B cell (primary cell): ENCODE results near the gene ABL1. TPM values are rescaled to one million over a fixed set of nuclear protein-coding genes. Genes with fewer than 3 reads are reported as not detected.

Experiments used
- ATAC-seq: fragments of 200-7000 bp; cut with Tn5 transposase; one replicate; pipeline ENCODE4 v1.10.0; 2021; ENCODE audit warnings: low read depth, mild to moderate bottlenecking, moderate number of reproducible peaks, moderate library complexity
- CTCF ChIA-PET: fragments of 350-600 bp; sonication (Branson Sonifier 250); formaldehyde crosslinking; loops from one replicate; lab custom pipeline; 2021; ENCODE audit warnings: antibody characterized with exemption, inconsistent platforms; lab: Charles Lee
- POLR2A ChIA-PET: fragments of 350-600 bp; sonication (Branson Sonifier 250); formaldehyde crosslinking; loops from one replicate; lab custom pipeline; 2021; ENCODE audit warnings: antibody characterized with exemption; lab: Charles Lee
- DNase-seq: peaks from one replicate; pipeline ENCODE4 v3.0.0; 2013
- H2AFZ ChIP-seq: 2 replicates; pipeline ENCODE4 v1.6.1; 2012; ENCODE audit warnings: mild to moderate bottlenecking, low read depth, low read length; ENCODE audit not compliant: insufficient read depth, poor library complexity, severe bottlenecking
- H3K27ac ChIP-seq, 2 donors: 1 replicate in 1 of 2; 2 replicates in 1 of 2; pipeline ENCODE4 v1.5.1; 2012 to 2013; ENCODE audit warnings: low read length in 2 of 2, mild to moderate bottlenecking in 2 of 2, moderate library complexity in 1 of 2
- H3K27me3 ChIP-seq, 4 experiments: fragments of 200-600 bp in 1 of 4; sonication (generic) in 1 of 4; replicated peaks in 1 of 4; 1 replicate in 2 of 4; 2 replicates in 2 of 4; pipeline versions ENCODE4 v1.6.1 to v1.7.0; 2013 to 2016; ENCODE audit warnings: low read length in 3 of 4, mild to moderate bottlenecking in 2 of 4, mixed read lengths in 1 of 4, moderate library complexity in 1 of 4; ENCODE audit not compliant: insufficient read depth in 4 of 4, control insufficient read depth in 3 of 4; ENCODE audit errors: control extremely low read depth in 1 of 4
- H3K36me3 ChIP-seq, 2 experiments: replicated peaks in 1 of 2; 1 replicate in 1 of 2; 2 replicates in 1 of 2; pipeline versions ENCODE4 v1.6.1 to v1.7.1; 2013; ENCODE audit warnings: low read length in 1 of 2; ENCODE audit not compliant: insufficient read depth in 2 of 2, control insufficient read depth in 1 of 2; ENCODE audit errors: control extremely low read depth in 1 of 2, extremely low read depth in 1 of 2
- H3K4me1 ChIP-seq, 2 donors: fragments of 200-600 bp in 1 of 2; sonication (generic) in 1 of 2; 1 replicate in 1 of 2; 2 replicates in 1 of 2; pipeline versions ENCODE4 v1.5.1 to v1.6.1; 2013 to 2017; ENCODE audit warnings: low read length in 2 of 2; ENCODE audit not compliant: control insufficient read depth in 2 of 2, insufficient read depth in 2 of 2
- H3K4me2 ChIP-seq: replicated peaks from 2 replicates; pipeline ENCODE3; 2012; ENCODE audit warnings: mild to moderate bottlenecking, low read depth, low read length; ENCODE audit not compliant: poor library complexity, severe bottlenecking
- H3K4me3 ChIP-seq, 5 experiments: fragments of 200-600 bp in 1 of 5; sonication (generic) in 1 of 5; 1 replicate in 3 of 5; 2 replicates in 2 of 5; pipeline versions ENCODE4 v1.5.1 to v1.7.0; 2011 to 2016; ENCODE audit warnings: low read length in 4 of 5, mild to moderate bottlenecking in 4 of 5, low read depth in 2 of 5, control low read depth in 1 of 5, moderate library complexity in 1 of 5; ENCODE audit not compliant: insufficient read depth in 1 of 5; ENCODE audit errors: control extremely low read depth in 1 of 5, extremely low read depth in 1 of 5
- H3K79me2 ChIP-seq: fragments of 200-600 bp; sonication (generic); one replicate; pipeline ENCODE4 v1.6.0; 2016; ENCODE audit warnings: low read length; ENCODE audit not compliant: control insufficient read depth, insufficient read depth
- H3K9ac ChIP-seq: fragments of 200-600 bp; sonication (generic); 2 replicates; pipeline ENCODE4 v1.6.1; 2017; ENCODE audit warnings: mild to moderate bottlenecking, low read length, moderate library complexity
- H3K9me3 ChIP-seq, 3 donors: one replicate each; pipeline versions ENCODE4 v1.6.1 to v1.7.1; 2013; ENCODE audit warnings: low read length in 2 of 3; ENCODE audit not compliant: control insufficient read depth in 2 of 3, insufficient read depth in 1 of 3; ENCODE audit errors: control extremely low read depth in 1 of 3
- H4K20me1 ChIP-seq: 2 replicates; pipeline ENCODE4 v1.6.0; 2012; ENCODE audit warnings: mild to moderate bottlenecking, low read length; ENCODE audit not compliant: insufficient read depth, control insufficient read depth, poor library complexity, severe bottlenecking
- H3K27ac Mint-ChIP-seq: one replicate; pipeline ENCODE4 v1.8.0; 2021; ENCODE audit warnings: mixed read lengths
- H3K27me3 Mint-ChIP-seq: one replicate; pipeline ENCODE4 v1.8.0; 2021; ENCODE audit warnings: mixed read lengths
- H3K4me1 Mint-ChIP-seq: one replicate; pipeline ENCODE4 v1.8.0; 2021; ENCODE audit warnings: mixed read lengths
- H3K4me3 Mint-ChIP-seq: one replicate; pipeline ENCODE4 v1.8.0; 2021; ENCODE audit warnings: mixed read lengths
- H3K9me3 Mint-ChIP-seq: one replicate; pipeline ENCODE4 v1.8.0; 2022; ENCODE audit warnings: mixed read lengths; ENCODE audit not compliant: insufficient read depth
- CTCF ChIP-seq: fragments of 200-600 bp; IDR thresholded peaks from one replicate; pipeline ENCODE4 v1.8.0; 2022; ENCODE audit warnings: antibody characterized with exemption, mild to moderate bottlenecking
- EZH2 ChIP-seq: IDR thresholded peaks from 2 replicates; pipeline ENCODE4 v1.6.1; 2012; ENCODE audit warnings: borderline replicate concordance, low read depth, mild to moderate bottlenecking, moderate library complexity, low read length; ENCODE audit not compliant: insufficient read depth, poor library complexity, severe bottlenecking
- WGBS: methylation state at CpG from one replicate; pipeline ENCODE4 v1.1.5; 2013; ENCODE audit warnings: missing lambda C conversion rate; ENCODE audit not compliant: insufficient coverage; 5-methylcytosine and 5-hydroxymethylcytosine counted together
- intact Hi-C: fragments of 100-400 bp; cut with micrococcal nuclease; formaldehyde crosslinking; loops from one replicate; pipeline ENCODE4 v1.10.0; 2022
- polyA plus RNA-seq: library from polyadenylated mRNA; depleted of rRNA; stranded (reverse); fragments of >200 nt; gene quantifications from 2 replicates; pipeline ENCODE4 v1.2.3, GENCODE V29; 2012
- total RNA-seq, 2 donors: library from RNA; stranded (reverse); fragments of 120-200 nt in 1 of 2; gene quantifications; 1 replicate in 1 of 2; 2 replicates in 1 of 2; pipeline versions ENCODE4 v1.2.3 to v1.2.4, GENCODE V29; 2013 to 2022

Gene ABL1
- total and polyA plus RNA-seq, 2 donors (not counting 1 experiment from before 2014, with no cell fraction given), result 11.9 to 46.0 TPM

- Mint-ChIP-seq H3K27ac (no peak overlapping the region), H3K4me1 (peaks cover 23% of the 10 kb centered on the region), H3K27me3 (no peaks in the 10 kb centered on the region), H3K9me3 (no peaks in the 10 kb centered on the region), H3K4me3 (no peak overlapping the region)
- Histone ChIP-seq H2AFZ (no peak overlapping the region), H3K4me1 (peaks cover 0 to 3% of the 10 kb centered on the region in 2 donors), H3K79me2 (peaks cover 49% of the 10 kb centered on the region), H3K9me3 (no peaks in the 10 kb centered on the region), H4K20me1 (peaks cover 20% of the 10 kb centered on the region), H3K36me3 (peaks cover 0 to 1% of the 10 kb centered on the region in 2 experiments), H3K27ac (no peak overlapping the region), H3K4me3 (no peak overlapping the region), H3K27me3 (no peaks in the 10 kb centered on the region), H3K9ac (no peak overlapping the region), H3K4me2 (no peak overlapping the region)
- ATAC-seq, result no peak
- TF ChIP-seq EZH2, result no peak
- TF ChIP-seq CTCF, result no peak
- no peak for DNase-seq
- WGBS, result 98% methylated on average over 9 of the region's 9 CpGs
- intact Hi-C loops, result no loop called here
- POLR2A ChIA-PET, result no interaction called here
- CTCF ChIA-PET, result no interaction called here
Observed at GRCh38 chr9:130843049-130843908, 8.2 kb downstream of the ABL1 start.

- Histone ChIP-seq H3K4me1 (peaks cover 0 to 2% of the 10 kb centered on the region in 2 donors), H3K4me2 (no peak overlapping the region), H3K9me3 (no peaks in the 10 kb centered on the region), H3K27ac (no peak overlapping the region), H2AFZ (no peak overlapping the region), H3K79me2 (peaks cover 42% of the 10 kb centered on the region), H4K20me1 (peaks cover 19% of the 10 kb centered on the region), H3K27me3 (no peaks in the 10 kb centered on the region), H3K9ac (no peak overlapping the region), H3K4me3 (no peak overlapping the region), H3K36me3 (peaks cover 0 to 1% of the 10 kb centered on the region in 2 experiments)
- Mint-ChIP-seq H3K27ac (no peak overlapping the region), H3K4me1 (peaks cover 20% of the 10 kb centered on the region), H3K27me3 (no peaks in the 10 kb centered on the region), H3K9me3 (no peaks in the 10 kb centered on the region), H3K4me3 (no peak overlapping the region)
- WGBS, result 93% methylated on average over 3 of the region's 4 CpGs
- DNase-seq, result no peak
- intact Hi-C loops, result no loop called here
- TF ChIP-seq CTCF (no peak), EZH2 (no peak)
- POLR2A ChIA-PET, result no interaction called here
- ATAC-seq, result no peak
- CTCF ChIA-PET, result no interaction called here
Observed at GRCh38 chr9:130844044-130844451, 9.0 kb downstream of the ABL1 start.
